Glomerular visceral epithelial cell (primary cell): ENCODE results near the gene CALU.

Source experiments
- DNase-seq: peaks from one replicate; pipeline ENCODE4 v3.0.0-alpha.2; 2016; ENCODE audit errors: extremely low spot score

Gene CALU

GRCh38 chr7:128811631-128812430, 72.7 kb downstream of the CALU start:
- DNase-seq: no peak

GRCh38 chr7:128812514-128813168, 73.5 kb downstream of the CALU start:
- no peak for DNase-seq

- no peak for DNase-seq
Observed at GRCh38 chr7:128814499-128814898, 75.3 kb downstream of the CALU start.

- no peak for DNase-seq
Observed at GRCh38 chr7:128815289-128815942, 76.3 kb downstream of the CALU start.

GRCh38 chr7:128818694-128819093, 79.5 kb downstream of the CALU start:
- DNase-seq: no peak
